GM19351 (cell line): ENCODE results near the gene ZNF384.

Experiments
- ATAC-seq: cut with Tn5 transposase; IDR thresholded peaks from one replicate; pipeline ENCODE4 v1.9.1; 2021; ENCODE audit warnings: mild to moderate bottlenecking, moderate library complexity; ENCODE audit not compliant: unreplicated experiment

The ZNF384 gene

GRCh38 chr12:6699259-6699988, 10.2 kb upstream of the ZNF384 start:
- no peak for ATAC-seq

- no peak for ATAC-seq
Observed at GRCh38 chr12:6698352-6699046, 9.3 kb upstream of the ZNF384 start.

GRCh38 chr12:6697584-6698351, 8.6 kb upstream of the ZNF384 start:
- no peak for ATAC-seq

GRCh38 chr12:6696690-6697583, 7.8 kb upstream of the ZNF384 start:
- no peak for ATAC-seq

DNA sequence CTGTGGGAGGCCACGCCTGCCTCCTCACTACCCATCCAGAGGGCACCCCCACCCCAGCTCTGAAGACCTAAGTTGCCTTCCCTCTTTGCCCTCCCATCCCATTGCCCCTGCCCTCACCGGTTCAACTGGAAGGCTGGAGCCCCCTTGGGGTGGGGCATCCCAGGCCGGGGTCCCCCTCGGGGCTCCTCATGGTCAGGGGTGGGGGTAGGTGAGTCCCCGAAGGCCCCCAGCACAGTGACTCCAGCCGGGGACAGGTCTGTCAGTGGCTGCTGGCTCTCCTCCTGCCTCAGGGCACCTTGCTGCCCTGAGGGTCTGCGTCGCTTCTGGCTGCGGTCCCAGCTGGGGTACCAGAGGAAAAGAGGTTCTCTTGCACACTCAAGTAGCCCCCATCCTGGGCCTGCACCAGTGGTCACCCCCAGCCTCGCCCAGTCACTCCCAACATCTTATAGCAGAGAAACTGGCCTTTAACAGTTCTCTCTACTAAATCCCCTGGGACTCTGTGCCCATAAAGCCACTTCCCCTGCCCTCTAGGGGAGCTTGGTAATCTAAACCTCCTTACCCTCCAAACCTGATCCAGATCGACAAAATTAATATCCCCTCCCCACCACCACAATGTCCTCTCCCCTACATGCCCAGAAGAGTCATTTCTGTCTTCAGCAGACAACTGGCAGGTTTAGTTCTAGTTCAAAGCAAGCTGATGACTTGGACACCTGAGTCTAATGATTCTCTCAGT, 6.3 kb upstream of the ZNF384 start:
- ATAC-seq = no peak

GRCh38 chr12:6694701-6695100, 5.5 kb upstream of the ZNF384 start:
- no peak for ATAC-seq

DNA sequence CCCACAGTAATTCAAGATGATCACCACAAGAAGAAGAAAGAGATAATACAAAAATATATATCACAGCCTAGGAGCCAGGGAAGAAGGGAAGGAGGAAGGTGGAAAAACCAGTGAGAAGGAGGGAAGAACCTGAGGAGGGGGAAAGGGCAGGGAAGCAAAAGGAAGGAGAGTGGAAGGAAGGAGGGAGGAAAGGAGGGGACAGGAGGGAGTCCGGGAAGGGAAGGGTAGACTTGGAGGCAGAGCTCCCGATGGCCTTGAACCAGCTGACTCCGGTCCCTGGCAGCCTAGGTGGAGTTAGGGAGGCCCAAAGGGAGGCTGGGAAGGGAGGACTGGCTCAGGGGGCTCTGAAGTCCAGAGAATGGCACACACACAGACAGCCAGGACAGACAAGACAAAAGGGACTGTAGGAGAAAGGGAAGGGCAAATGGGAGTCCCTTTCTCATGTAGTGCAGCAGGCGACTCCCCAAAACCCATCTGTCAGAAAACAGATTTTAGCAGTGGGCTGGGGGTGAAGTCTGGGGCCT, 4.7 kb upstream of the ZNF384 start:
- ATAC-seq = no peak

- ATAC-seq = no peak
Observed at GRCh38 chr12:6692888-6693287, 3.7 kb upstream of the ZNF384 start.

- no peak for ATAC-seq
Observed at GRCh38 chr12:6691473-6691872, 2.3 kb upstream of the ZNF384 start.

GRCh38 chr12:6688543-6688998, 604 bp downstream of the ZNF384 start:
- ATAC-seq = no peak

GRCh38 chr12:6685814-6686213, 3.4 kb downstream of the ZNF384 start:
- no peak for ATAC-seq

- ATAC-seq = no peak
Observed at GRCh38 chr12:6684609-6685008, 4.6 kb downstream of the ZNF384 start.

GRCh38 chr12:6676962-6677361, 12.2 kb downstream of the ZNF384 start:
- no peak for ATAC-seq

GRCh38 chr12:6672143-6672542, 17.0 kb downstream of the ZNF384 start:
- ATAC-seq = no peak

GRCh38 chr12:6667559-6668210, 21.5 kb downstream of the ZNF384 start:
- ATAC-seq = no peak

DNA sequence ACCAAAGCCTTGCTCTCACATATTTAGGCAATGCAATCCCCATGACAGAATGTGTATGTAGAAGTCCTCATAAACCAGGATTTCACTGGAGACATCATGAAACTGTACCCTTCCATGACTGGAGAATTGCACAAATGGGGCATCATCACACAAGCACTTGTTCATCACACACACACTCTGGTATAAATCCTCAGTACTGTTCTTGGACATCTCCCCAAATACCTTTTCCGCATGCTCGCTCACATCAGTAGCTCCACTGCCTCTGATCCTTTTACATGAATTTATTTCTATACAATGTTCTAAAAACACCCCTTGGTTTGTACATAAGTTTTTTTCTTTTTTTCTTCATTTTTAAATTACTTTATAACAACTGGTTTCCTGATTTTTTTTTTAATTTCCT, 23.0 kb downstream of the ZNF384 start:
- ATAC-seq = no peak

DNA sequence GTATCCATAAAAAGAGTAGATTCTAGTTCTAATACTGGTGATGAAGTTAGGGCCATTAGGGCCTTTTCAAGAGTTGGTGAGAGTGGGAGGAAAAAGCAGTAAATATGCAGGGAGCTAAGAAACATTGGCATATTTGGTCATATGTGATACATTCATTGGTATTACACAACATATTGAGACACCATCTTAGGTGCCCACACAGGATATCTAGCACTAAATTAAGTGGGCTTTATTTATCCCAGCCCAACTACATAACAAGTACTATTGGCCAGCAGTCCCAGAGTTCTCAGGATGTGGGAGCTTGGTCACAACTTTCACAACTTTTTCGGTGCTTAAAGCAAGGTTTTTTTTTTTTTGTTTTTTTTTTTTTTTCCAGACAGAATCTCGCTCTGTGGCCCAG, 24.3 kb downstream of the ZNF384 start:
- no peak for ATAC-seq

DNA sequence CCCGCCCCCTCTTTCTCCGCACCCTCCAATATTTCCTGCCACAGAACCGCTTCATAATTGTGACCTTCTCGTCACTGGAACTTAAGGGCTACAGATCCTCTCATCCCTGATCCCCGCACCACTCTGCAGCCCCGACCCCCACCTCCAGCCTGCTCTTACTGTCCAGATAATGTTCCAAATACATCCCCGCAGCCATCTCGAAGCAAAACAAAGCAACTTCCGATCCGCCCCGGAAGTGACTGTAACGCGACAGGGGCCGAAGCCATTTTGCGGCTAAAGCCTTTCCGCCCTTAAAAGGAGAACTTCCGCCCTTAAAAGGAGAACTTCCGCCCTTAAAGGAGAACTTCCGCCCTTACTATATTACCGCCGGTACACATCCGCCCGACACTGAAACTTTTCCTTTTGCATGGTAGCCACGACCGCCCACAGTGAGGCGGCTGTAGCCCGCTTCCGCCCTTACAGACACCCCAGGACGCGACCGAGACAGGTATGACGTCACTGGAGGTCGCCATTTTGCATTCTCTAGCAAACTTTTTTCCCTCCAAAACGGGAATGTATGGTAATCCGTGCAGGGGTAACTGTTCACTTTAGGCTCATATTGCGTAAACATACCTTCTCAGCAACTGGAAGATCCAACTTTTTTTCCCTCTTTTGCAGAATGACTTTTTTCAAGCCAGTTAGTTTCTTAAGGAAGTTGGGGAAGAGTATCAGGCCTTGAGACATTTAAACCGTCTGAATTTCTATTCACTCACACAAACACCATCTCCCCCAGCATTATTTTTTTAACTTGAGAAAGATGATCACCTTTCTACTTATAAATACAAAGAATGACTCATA, 26.1 kb downstream of the ZNF384 start, which contains the start of gene ING4:
TSS of gene ING4 (minus strand) at position 214 of the 837 bp plus-strand sequence. CDS start at position 196, 18 bp downstream.
- peak; percentile 98 for ATAC-seq
